ENCODE results near the gene TTC27. TPM values are rescaled to one million over a fixed set of nuclear protein-coding genes. Genes with fewer than 3 reads are reported as not detected.

The TTC27 gene
- total RNA-seq, 2 experiments from 2014 or later: 30.1 to 33.8 TPM

GRCh38 chr2:32742376-32742775 is 114.5 kb downstream of the TTC27 start:
- Mint-ChIP-seq H3K9me3 (peaks cover 5% of the 10 kb centered on the region), H3K27me3 (no peaks in the 10 kb centered on the region), H3K36me3 (ENCODE audit: low read depth) (peaks cover 43% of the 10 kb centered on the region), H3K4me1 (ENCODE audit: low read depth) (peaks cover 5% of the 10 kb centered on the region), H3K4me3 (no peak overlapping the region), H3K27ac (no peak overlapping the region)
- POLR2A ChIA-PET: no interaction called here
- CTCF ChIA-PET: no interaction called here
- DNase-seq (no peak), ATAC-seq (no peak)
- intact Hi-C loops (cut with micrococcal nuclease): no loop called here
- TF ChIP-seq, protein P1, sequence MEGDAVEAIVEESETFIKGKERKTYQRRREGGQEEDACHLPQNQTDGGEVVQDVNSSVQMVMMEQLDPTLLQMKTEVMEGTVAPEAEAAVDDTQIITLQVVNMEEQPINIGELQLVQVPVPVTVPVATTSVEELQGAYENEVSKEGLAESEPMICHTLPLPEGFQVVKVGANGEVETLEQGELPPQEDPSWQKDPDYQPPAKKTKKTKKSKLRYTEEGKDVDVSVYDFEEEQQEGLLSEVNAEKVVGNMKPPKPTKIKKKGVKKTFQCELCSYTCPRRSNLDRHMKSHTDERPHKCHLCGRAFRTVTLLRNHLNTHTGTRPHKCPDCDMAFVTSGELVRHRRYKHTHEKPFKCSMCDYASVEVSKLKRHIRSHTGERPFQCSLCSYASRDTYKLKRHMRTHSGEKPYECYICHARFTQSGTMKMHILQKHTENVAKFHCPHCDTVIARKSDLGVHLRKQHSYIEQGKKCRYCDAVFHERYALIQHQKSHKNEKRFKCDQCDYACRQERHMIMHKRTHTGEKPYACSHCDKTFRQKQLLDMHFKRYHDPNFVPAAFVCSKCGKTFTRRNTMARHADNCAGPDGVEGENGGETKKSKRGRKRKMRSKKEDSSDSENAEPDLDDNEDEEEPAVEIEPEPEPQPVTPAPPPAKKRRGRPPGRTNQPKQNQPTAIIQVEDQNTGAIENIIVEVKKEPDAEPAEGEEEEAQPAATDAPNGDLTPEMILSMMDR (IDR thresholded peaks at IDR 0.05): no peak

DNA sequence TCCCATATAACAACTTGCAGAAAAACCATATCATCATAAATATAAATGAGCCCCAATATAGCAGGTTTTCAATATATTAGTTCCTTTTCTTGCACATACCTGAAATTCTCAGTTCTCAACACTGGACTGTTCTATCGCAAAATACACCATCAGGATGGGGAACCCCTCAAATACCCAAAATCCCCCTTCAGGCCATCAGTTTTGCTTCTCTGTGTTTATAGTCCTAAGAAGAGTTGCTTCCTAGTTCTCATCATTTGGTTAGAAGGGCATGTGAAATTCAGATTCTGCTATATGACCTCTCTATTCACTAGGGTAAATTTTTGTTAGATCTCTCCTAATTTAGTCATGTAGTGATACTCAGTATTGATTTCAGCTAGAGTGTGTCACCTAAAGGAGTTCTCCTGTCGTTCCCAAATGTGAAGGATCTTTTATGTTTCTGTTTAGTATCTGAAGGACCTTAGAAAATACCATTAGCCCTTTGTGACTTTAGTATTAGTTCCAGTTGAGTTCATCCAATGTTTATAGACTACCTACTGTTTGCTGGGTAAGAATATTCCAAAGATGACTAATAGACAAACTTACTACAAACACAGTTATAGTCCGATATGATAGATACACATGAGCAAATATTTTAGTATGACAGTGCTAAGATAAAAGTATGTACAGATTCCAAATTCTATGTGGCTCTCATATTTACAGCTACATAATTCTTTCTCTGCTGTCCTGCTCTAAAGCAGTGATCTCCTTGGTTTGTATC is 115.8 kb downstream of the TTC27 start:
- H3K27ac Mint-ChIP-seq: no peak overlapping the region
- H3K9me3 Mint-ChIP-seq: peaks cover 5% of the 10 kb centered on the region
- ChIA-PET CTCF (no interaction called here), POLR2A (no interaction called here)
- H3K36me3 Mint-ChIP-seq (ENCODE audit: low read depth): peaks cover 46% of the 10 kb centered on the region
- DNase-seq (no peak), ATAC-seq (no peak)
- TF ChIP-seq, protein P1 (IDR thresholded peaks at IDR 0.05): no peak
- intact Hi-C loops (cut with micrococcal nuclease): no loop called here
- no peak overlapping the region for H3K4me3 Mint-ChIP-seq
- H3K4me1 Mint-ChIP-seq (ENCODE audit: low read depth): peaks cover 5% of the 10 kb centered on the region
- no peaks in the 10 kb centered on the region for H3K27me3 Mint-ChIP-seq

GRCh38 chr2:32745191-32745590 is 117.3 kb downstream of the TTC27 start:
- peaks cover 5% of the 10 kb centered on the region for H3K9me3 Mint-ChIP-seq
- H3K27ac Mint-ChIP-seq: no peak overlapping the region
- ChIA-PET CTCF (no interaction called here), POLR2A (no interaction called here)
- ATAC-seq (no peak), DNase-seq (no peak)
- peaks cover 5% of the 10 kb centered on the region for H3K4me1 Mint-ChIP-seq (ENCODE audit: low read depth)
- TF ChIP-seq, protein P1 (IDR thresholded peaks at IDR 0.05): no peak
- H3K4me3 Mint-ChIP-seq: no peak overlapping the region
- peaks cover 56% of the 10 kb centered on the region for H3K36me3 Mint-ChIP-seq (ENCODE audit: low read depth)
- no peaks in the 10 kb centered on the region for H3K27me3 Mint-ChIP-seq
- intact Hi-C loops (cut with micrococcal nuclease): no loop called here

- CTCF ChIA-PET: no interaction called here
- H3K36me3 Mint-ChIP-seq (ENCODE audit: low read depth): peaks cover 59% of the 10 kb centered on the region
- TF ChIP-seq, protein P1 (IDR thresholded peaks at IDR 0.05): no peak
- peaks cover 5% of the 10 kb centered on the region for H3K4me1 Mint-ChIP-seq (ENCODE audit: low read depth)
- intact Hi-C loops (cut with micrococcal nuclease): no loop called here
- H3K27me3 Mint-ChIP-seq: no peaks in the 10 kb centered on the region
- ATAC-seq (no peak), DNase-seq (no peak)
- H3K27ac Mint-ChIP-seq: no peak overlapping the region
- POLR2A ChIA-PET: no interaction called here
- H3K4me3 Mint-ChIP-seq: no peak overlapping the region
- peaks cover 5% of the 10 kb centered on the region for H3K9me3 Mint-ChIP-seq
These were observed 117.8 kb downstream of the TTC27 start for GRCh38 chr2:32745675-32746074.

GRCh38 chr2:32746669-32747068 is 118.8 kb downstream of the TTC27 start:
- no peak overlapping the region for H3K4me3 Mint-ChIP-seq
- H3K27me3 Mint-ChIP-seq: no peaks in the 10 kb centered on the region
- POLR2A ChIA-PET: no interaction called here
- intact Hi-C loops (cut with micrococcal nuclease): no loop called here
- no peak overlapping the region for H3K27ac Mint-ChIP-seq
- peaks cover 5% of the 10 kb centered on the region for H3K9me3 Mint-ChIP-seq
- H3K36me3 Mint-ChIP-seq (ENCODE audit: low read depth): peaks cover 58% of the 10 kb centered on the region
- TF ChIP-seq, protein P1 (IDR thresholded peaks at IDR 0.05): no peak
- peaks cover 5% of the 10 kb centered on the region for H3K4me1 Mint-ChIP-seq (ENCODE audit: low read depth)
- CTCF ChIA-PET: no interaction called here
- ATAC-seq (no peak), DNase-seq (no peak)
